GM12878 (cell line): Measurements from ENCODE around the gene DNAJB8. TPM values are rescaled to one million over a fixed set of nuclear protein-coding genes. Genes with fewer than 3 reads are reported as not detected.

Experiments
- ATAC-seq: fragments of 200-7000 bp; cut with Tn5 transposase; 3 replicates; pipeline ENCODE4 v1.9.1; 2020; ENCODE audit warnings: mild to moderate bottlenecking, moderate library complexity
- BruUV-seq: library from RNA; stranded (reverse); fragments of 400-500 nt; replicated peaks from 2 replicates; lab custom pipeline; 2021; lab: Mats Ljungman, UMichigan
- CTCF ChIA-PET: fragments of 300-600 bp; sonication (Branson Sonifier 250); formaldehyde crosslinking; extraction: SDS; loops from one replicate; lab custom pipeline; 2021; ENCODE audit warnings: inconsistent platforms; lab: Yijun Ruan, JAX
- POLR2A ChIA-PET: fragments of 350-600 bp; formaldehyde crosslinking; extraction: SDS; loops from one replicate; lab custom pipeline; 2021; ENCODE audit warnings: inconsistent platforms; lab: Charles Lee
- RAD21 ChIA-PET: fragments of 300-600 bp; sonication (Branson Sonifier 250); formaldehyde crosslinking; loops from one replicate; lab custom pipeline; 2023; ENCODE audit warnings: antibody characterized with exemption; ENCODE audit not compliant: unreplicated experiment; lab: Charles Lee
- SMC1A ChIA-PET: fragments of 300-600 bp; sonication (Branson Sonifier 250); formaldehyde crosslinking; loops from one replicate; lab custom pipeline; 2023; ENCODE audit not compliant: unreplicated experiment, uncharacterized antibody; lab: Charles Lee
- DNase-seq: peaks from one replicate; pipeline ENCODE4 v3.0.0-alpha.2; 2011; ENCODE audit warnings: low read depth, low spot score
- FAIRE-seq: peaks from 3 replicates; lab custom pipeline; 2011; peaks lifted over from hg19 to GRCh38; lab: Jason Lieb, UNC
- H2AFZ ChIP-seq: 2 replicates; pipeline ENCODE4 v1.6.0; 2011; ENCODE audit warnings: low read depth, low read length, control low read depth; ENCODE audit not compliant: control insufficient read depth
- H3K27ac ChIP-seq: 2 replicates; pipeline ENCODE4 v1.5.1; 2011; ENCODE audit warnings: control low read depth; ENCODE audit not compliant: control insufficient read depth, insufficient read depth
- H3K27me3 ChIP-seq, 2 experiments: replicated peaks in 1 of 2; 2 replicates each; pipeline versions ENCODE4 v1.6.0 to v1.6.1; 2011; ENCODE audit warnings: low read length in 1 of 2; ENCODE audit not compliant: control insufficient read depth in 2 of 2, insufficient read depth in 2 of 2
- H3K36me3 ChIP-seq, 2 experiments: 2 replicates each; pipeline ENCODE4 v1.5.1; 2011; ENCODE audit warnings: low read length in 1 of 2; ENCODE audit not compliant: control insufficient read depth in 2 of 2, insufficient read depth in 2 of 2
- H3K4me1 ChIP-seq: 2 replicates; pipeline ENCODE4 v1.6.1; 2011; ENCODE audit warnings: mild to moderate bottlenecking, low read length, moderate library complexity, mixed read lengths; ENCODE audit not compliant: control insufficient read depth, insufficient read depth
- H3K4me2 ChIP-seq: 2 replicates; pipeline ENCODE4 v1.6.0; 2011; ENCODE audit warnings: control low read depth; ENCODE audit not compliant: control insufficient read depth, insufficient read depth
- H3K4me3 ChIP-seq: fragments of 200-600 bp; sonication (generic); 2 replicates; pipeline ENCODE4 v1.5.1; 2016
- H3K79me2 ChIP-seq: 2 replicates; pipeline ENCODE4 v1.6.0; 2011; ENCODE audit warnings: low read length; ENCODE audit not compliant: control insufficient read depth, insufficient read depth
- H3K9ac ChIP-seq: 2 replicates; pipeline ENCODE4 v1.8.0; 2011; ENCODE audit warnings: low read length, control low read depth, mixed read lengths; ENCODE audit not compliant: control insufficient read depth, insufficient read depth
- H3K9me3 ChIP-seq: replicated peaks from 3 replicates; pipeline ENCODE4 v1.5.1; 2011; ENCODE audit warnings: mild to moderate bottlenecking, low read length; ENCODE audit not compliant: control insufficient read depth, insufficient read depth
- H4K20me1 ChIP-seq: 2 replicates; pipeline ENCODE4 v1.6.0; 2011; ENCODE audit not compliant: control insufficient read depth, insufficient read depth
- ASH2L ChIP-seq: fragments of 300-600, 200-600 bp; sonication (generic); IDR thresholded peaks from 2 replicates; pipeline ENCODE4 v1.6.1; 2017; ENCODE audit warnings: low read depth, mild to moderate bottlenecking, borderline replicate concordance
- BMI1 ChIP-seq: fragments of 450-650 bp; IDR thresholded peaks from 2 replicates; pipeline ENCODE4 v1.6.1; 2016; ENCODE audit warnings: mild to moderate bottlenecking, moderate library complexity, borderline replicate concordance
- BRCA1 ChIP-seq: IDR thresholded peaks from 2 replicates; pipeline ENCODE4 v1.6.1; 2011; ENCODE audit warnings: low read depth, low read length, improper control_type of control experiment
- CBX3 ChIP-seq: fragments of 200-600 bp; sonication (generic); IDR thresholded peaks from 2 replicates; pipeline ENCODE4 v1.6.1; 2016; ENCODE audit warnings: low read depth, borderline replicate concordance
- HDAC6 ChIP-seq: fragments of 200-600 bp; sonication (generic); IDR thresholded peaks from one replicate; pipeline ENCODE4 v1.8.0; 2017; ENCODE audit warnings: antibody characterized with exemption; ENCODE audit not compliant: unreplicated experiment
- KLF5 ChIP-seq: fragments of 450-650 bp; IDR thresholded peaks from 2 replicates; pipeline ENCODE4 v1.6.1; 2014; ENCODE audit warnings: mild to moderate bottlenecking; ENCODE audit not compliant: partially characterized antibody
- MTA3 ChIP-seq: IDR thresholded peaks from 2 replicates; pipeline ENCODE4 v1.6.1; 2012; ENCODE audit warnings: low read length, inconsistent platforms, borderline replicate concordance
- RBBP5 ChIP-seq: fragments of 200-600 bp; sonication (generic); conservative IDR thresholded peaks from 2 replicates; pipeline ENCODE4 v1.6.1; 2016
- RCOR1 ChIP-seq: conservative IDR thresholded peaks from 2 replicates; pipeline ENCODE4 v1.6.1; 2012; ENCODE audit warnings: low read depth, low read length, improper control_type of control experiment
- SIN3A ChIP-seq: IDR thresholded peaks from 2 replicates; pipeline ENCODE4 v1.6.1; 2012; ENCODE audit warnings: low read depth, low read length, improper control_type of control experiment
- SMAD5 ChIP-seq: IDR thresholded peaks from 2 replicates; pipeline ENCODE4 v1.6.1; 2016; ENCODE audit warnings: antibody characterized with exemption, low read depth
- TCF3 ChIP-seq: IDR thresholded peaks from 2 replicates; pipeline ENCODE4 v1.6.1; 2012; ENCODE audit warnings: low read depth, mild to moderate bottlenecking, low read length, borderline replicate concordance; ENCODE audit not compliant: insufficient read depth
- ZNF622 ChIP-seq: fragments of 450-650 bp; IDR thresholded peaks from 2 replicates; pipeline ENCODE4 v1.6.1; 2017; ENCODE audit warnings: mild to moderate bottlenecking, inconsistent platforms
- WGBS: methylation state at CpG from one replicate; pipeline ENCODE4 v1.1.6; 2016; ENCODE audit warnings: low lambda C conversion rate; ENCODE audit not compliant: insufficient replicate concordance, insufficient coverage; ENCODE audit errors: missing lambda C conversion rate; 5-methylcytosine and 5-hydroxymethylcytosine counted together
- in situ Hi-C: fragments of 300-500 bp; cut with MboI; formaldehyde crosslinking; loops from 9 replicates; pipeline ENCODE4 v1.14.3; 2018; ENCODE audit warnings: mixed read lengths
- intact Hi-C: fragments of 100-400 bp; cut with micrococcal nuclease; formaldehyde crosslinking; loops from one replicate; pipeline ENCODE4 v1.14.2; 2022; ENCODE audit not compliant: unreplicated experiment
- polyA plus RNA-seq, 11 experiments: library from polyadenylated mRNA; depleted of rRNA in 4 of 11; unstranded in 6 of 11; stranded (reverse) in 5 of 11; fragments of >200 nt; fragmentation: Nextera tagmentation in 4 of 11; fragmentation: Illumina TruSeq in 1 of 11; extraction: Ambion mirVana in 4 of 11; extraction: Trizol in 1 of 11; gene quantifications; 1 replicate in 1 of 11; 2 replicates in 10 of 11; pipeline versions ENCODE4 v1.2.1 to v1.2.3, GENCODE V29; 2011 to 2016; ENCODE audit warnings: inconsistent platforms in 2 of 11, missing spikeins in 2 of 11, low read depth in 1 of 11
- total RNA-seq, 4 experiments: library from RNA; depleted of rRNA in 3 of 4; stranded (reverse); fragments of >200 nt in 3 of 4; fragmentation: Illumina TruSeq in 1 of 4; extraction: Trizol in 1 of 4; gene quantifications; 2 replicates each; pipeline versions ENCODE4 v1.2.1 to v1.2.3, GENCODE V29; 2013 to 2021
- TF ChIP-seq, protein P1 (sequence below): IDR thresholded peaks from 2 replicates; pipeline ENCODE4 v1.6.1; 2011; ENCODE audit warnings: borderline replicate concordance, low read depth, mild to moderate bottlenecking, moderate library complexity, mixed read lengths, low read length; ENCODE audit not compliant: insufficient read depth; ENCODE audit errors: extremely low read length
- TF ChIP-seq, protein P2 (sequence below): fragments of 450-650 bp; IDR thresholded peaks from 2 replicates; pipeline ENCODE4 v1.6.1; 2017; ENCODE audit warnings: borderline replicate concordance
- TF ChIP-seq, protein P3 (sequence below): fragments of 450-650 bp; IDR thresholded peaks from 2 replicates; pipeline ENCODE4 v1.6.1; 2017; ENCODE audit warnings: mild to moderate bottlenecking, moderate library complexity

Gene DNAJB8
- total and polyA plus RNA-seq, 10 of the 15 experiments (the other 5 are each of a cell fraction or from before 2014, with no cell fraction given): not detected

DNA sequence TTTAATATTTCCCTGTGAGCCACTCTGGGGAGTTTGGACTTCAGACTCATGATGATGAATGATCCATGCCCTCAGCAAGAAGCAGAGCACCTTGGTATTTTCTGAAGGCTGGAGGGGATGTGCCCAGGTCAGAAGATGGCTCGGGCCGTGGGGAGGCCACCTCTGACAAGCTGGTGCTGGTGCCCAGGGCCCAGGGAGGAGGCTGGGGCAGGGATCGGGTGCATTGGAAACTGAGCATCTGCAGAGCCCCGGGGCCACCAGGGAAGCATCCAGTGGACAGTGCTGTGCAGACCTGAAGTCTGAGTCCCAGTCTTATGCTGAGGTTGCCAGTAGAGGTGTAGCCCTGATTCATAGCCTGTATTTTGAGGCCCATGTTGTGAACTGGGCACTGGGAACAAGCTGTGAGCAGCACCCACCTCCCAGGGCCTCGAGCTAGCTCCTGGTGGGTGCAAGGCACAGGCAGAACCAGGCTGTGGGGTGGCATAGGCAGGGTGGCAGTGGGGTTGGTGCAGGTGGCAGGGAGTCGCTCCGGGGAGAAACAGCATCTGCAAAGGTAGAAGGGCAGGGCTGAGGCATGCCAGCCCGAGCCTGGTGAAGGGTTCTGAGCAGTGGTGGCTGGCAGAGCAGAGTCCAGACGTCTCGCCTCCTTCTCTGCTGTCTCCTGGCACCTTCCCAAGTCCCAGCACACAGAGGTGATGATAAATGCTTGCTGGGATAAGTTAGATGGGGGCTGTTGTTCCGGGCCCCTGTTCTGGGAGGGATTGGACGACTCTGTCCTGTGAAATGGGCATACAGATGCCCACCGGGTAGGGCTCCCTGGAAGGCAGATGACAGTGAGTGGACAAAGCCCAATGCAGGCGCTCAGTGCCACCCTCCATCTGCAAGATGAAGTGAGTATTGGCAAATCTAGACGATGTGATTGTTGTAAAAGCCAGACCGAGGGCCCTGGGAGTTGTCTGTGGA lies 10.6 kb downstream of the DNAJB8 start:
- intact Hi-C loops: no loop called here
- ChIA-PET SMC1A (no interaction called here), POLR2A (no interaction called here), CTCF (no interaction called here), RAD21 (no interaction called here)
- Histone ChIP-seq H3K79me2 (no peaks in the 10 kb centered on the region), H3K27me3 (peaks cover 3 to 5% of the 10 kb centered on the region in 2 experiments), H4K20me1 (no peaks in the 10 kb centered on the region), H3K9ac (no peak overlapping the region), H3K4me2 (no peak overlapping the region), H3K36me3 (no peaks in the 10 kb centered on the region), H2AFZ (no peak overlapping the region), H3K4me1 (no peaks in the 10 kb centered on the region), H3K4me3 (no peak overlapping the region), H3K9me3 (no peaks in the 10 kb centered on the region; the same call in 2 of the 3 replicates), H3K27ac (no peak overlapping the region)
- no peak for DNase-seq
- in situ Hi-C loops: no loop called here
- no peak; the same call in 2 of the 3 replicates for ATAC-seq
- no TSS peak for BruUV-seq
- 14% methylated on average over 15 of the region's 16 CpGs for WGBS
- FAIRE-seq: no peak
- TF ChIP-seq TCF3 (no peak), BMI1 (no peak), RCOR1 (no peak), RBBP5 (no peak), KLF5 (no peak), HDAC6 (no peak), SIN3A (no peak), ZNF622 (no peak), SMAD5 (no peak), ASH2L (no peak), CBX3 (no peak), MTA3 (no peak), BRCA1 (no peak)
- TF ChIP-seq, protein P1, sequence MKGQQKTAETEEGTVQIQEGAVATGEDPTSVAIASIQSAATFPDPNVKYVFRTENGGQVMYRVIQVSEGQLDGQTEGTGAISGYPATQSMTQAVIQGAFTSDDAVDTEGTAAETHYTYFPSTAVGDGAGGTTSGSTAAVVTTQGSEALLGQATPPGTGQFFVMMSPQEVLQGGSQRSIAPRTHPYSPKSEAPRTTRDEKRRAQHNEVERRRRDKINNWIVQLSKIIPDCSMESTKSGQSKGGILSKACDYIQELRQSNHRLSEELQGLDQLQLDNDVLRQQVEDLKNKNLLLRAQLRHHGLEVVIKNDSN: no peak
- TF ChIP-seq, protein P2, sequence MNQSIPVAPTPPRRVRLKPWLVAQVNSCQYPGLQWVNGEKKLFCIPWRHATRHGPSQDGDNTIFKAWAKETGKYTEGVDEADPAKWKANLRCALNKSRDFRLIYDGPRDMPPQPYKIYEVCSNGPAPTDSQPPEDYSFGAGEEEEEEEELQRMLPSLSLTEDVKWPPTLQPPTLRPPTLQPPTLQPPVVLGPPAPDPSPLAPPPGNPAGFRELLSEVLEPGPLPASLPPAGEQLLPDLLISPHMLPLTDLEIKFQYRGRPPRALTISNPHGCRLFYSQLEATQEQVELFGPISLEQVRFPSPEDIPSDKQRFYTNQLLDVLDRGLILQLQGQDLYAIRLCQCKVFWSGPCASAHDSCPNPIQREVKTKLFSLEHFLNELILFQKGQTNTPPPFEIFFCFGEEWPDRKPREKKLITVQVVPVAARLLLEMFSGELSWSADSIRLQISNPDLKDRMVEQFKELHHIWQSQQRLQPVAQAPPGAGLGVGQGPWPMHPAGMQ: no peak
- TF ChIP-seq, protein P3, sequence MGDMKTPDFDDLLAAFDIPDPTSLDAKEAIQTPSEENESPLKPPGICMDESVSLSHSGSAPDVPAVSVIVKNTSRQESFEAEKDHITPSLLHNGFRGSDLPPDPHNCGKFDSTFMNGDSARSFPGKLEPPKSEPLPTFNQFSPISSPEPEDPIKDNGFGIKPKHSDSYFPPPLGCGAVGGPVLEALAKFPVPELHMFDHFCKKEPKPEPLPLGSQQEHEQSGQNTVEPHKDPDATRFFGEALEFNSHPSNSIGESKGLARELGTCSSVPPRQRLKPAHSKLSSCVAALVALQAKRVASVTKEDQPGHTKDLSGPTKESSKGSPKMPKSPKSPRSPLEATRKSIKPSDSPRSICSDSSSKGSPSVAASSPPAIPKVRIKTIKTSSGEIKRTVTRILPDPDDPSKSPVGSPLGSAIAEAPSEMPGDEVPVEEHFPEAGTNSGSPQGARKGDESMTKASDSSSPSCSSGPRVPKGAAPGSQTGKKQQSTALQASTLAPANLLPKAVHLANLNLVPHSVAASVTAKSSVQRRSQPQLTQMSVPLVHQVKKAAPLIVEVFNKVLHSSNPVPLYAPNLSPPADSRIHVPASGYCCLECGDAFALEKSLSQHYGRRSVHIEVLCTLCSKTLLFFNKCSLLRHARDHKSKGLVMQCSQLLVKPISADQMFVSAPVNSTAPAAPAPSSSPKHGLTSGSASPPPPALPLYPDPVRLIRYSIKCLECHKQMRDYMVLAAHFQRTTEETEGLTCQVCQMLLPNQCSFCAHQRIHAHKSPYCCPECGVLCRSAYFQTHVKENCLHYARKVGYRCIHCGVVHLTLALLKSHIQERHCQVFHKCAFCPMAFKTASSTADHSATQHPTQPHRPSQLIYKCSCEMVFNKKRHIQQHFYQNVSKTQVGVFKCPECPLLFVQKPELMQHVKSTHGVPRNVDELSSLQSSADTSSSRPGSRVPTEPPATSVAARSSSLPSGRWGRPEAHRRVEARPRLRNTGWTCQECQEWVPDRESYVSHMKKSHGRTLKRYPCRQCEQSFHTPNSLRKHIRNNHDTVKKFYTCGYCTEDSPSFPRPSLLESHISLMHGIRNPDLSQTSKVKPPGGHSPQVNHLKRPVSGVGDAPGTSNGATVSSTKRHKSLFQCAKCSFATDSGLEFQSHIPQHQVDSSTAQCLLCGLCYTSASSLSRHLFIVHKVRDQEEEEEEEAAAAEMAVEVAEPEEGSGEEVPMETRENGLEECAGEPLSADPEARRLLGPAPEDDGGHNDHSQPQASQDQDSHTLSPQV: no peak
